GM12878 (cell line): ENCODE measurements around the gene CCDC85A. TPM values are rescaled to one million over a fixed set of nuclear protein-coding genes. Genes with fewer than 3 reads are reported as not detected.

Source experiments
- ATAC-seq: fragments of 200-7000 bp; cut with Tn5 transposase; 3 replicates; pipeline ENCODE4 v1.9.1; 2020; ENCODE audit warnings: mild to moderate bottlenecking, moderate library complexity
- BruUV-seq: library from RNA; stranded (reverse); fragments of 400-500 nt; replicated peaks from 2 replicates; lab custom pipeline; 2021; lab: Mats Ljungman, UMichigan
- CTCF ChIA-PET: fragments of 300-600 bp; sonication (Branson Sonifier 250); formaldehyde crosslinking; extraction: SDS; loops from one replicate; lab custom pipeline; 2021; ENCODE audit warnings: inconsistent platforms; lab: Yijun Ruan, JAX
- POLR2A ChIA-PET: fragments of 350-600 bp; formaldehyde crosslinking; extraction: SDS; loops from one replicate; lab custom pipeline; 2021; ENCODE audit warnings: inconsistent platforms; lab: Charles Lee
- RAD21 ChIA-PET: fragments of 300-600 bp; sonication (Branson Sonifier 250); formaldehyde crosslinking; loops from one replicate; lab custom pipeline; 2023; ENCODE audit warnings: antibody characterized with exemption; ENCODE audit not compliant: unreplicated experiment; lab: Charles Lee
- SMC1A ChIA-PET: fragments of 300-600 bp; sonication (Branson Sonifier 250); formaldehyde crosslinking; loops from one replicate; lab custom pipeline; 2023; ENCODE audit not compliant: unreplicated experiment, uncharacterized antibody; lab: Charles Lee
- DNase-seq: peaks from one replicate; pipeline ENCODE4 v3.0.0-alpha.2; 2011; ENCODE audit warnings: low read depth, low spot score
- FAIRE-seq: peaks from 3 replicates; lab custom pipeline; 2011; peaks lifted over from hg19 to GRCh38; lab: Jason Lieb, UNC
- H2AFZ ChIP-seq: 2 replicates; pipeline ENCODE4 v1.6.0; 2011; ENCODE audit warnings: low read depth, low read length, control low read depth; ENCODE audit not compliant: control insufficient read depth
- H3K27ac ChIP-seq: 2 replicates; pipeline ENCODE4 v1.5.1; 2011; ENCODE audit warnings: control low read depth; ENCODE audit not compliant: control insufficient read depth, insufficient read depth
- H3K27me3 ChIP-seq, 2 experiments: replicated peaks in 1 of 2; 2 replicates each; pipeline versions ENCODE4 v1.6.0 to v1.6.1; 2011; ENCODE audit warnings: low read length in 1 of 2; ENCODE audit not compliant: control insufficient read depth in 2 of 2, insufficient read depth in 2 of 2
- H3K36me3 ChIP-seq, 2 experiments: 2 replicates each; pipeline ENCODE4 v1.5.1; 2011; ENCODE audit warnings: low read length in 1 of 2; ENCODE audit not compliant: control insufficient read depth in 2 of 2, insufficient read depth in 2 of 2
- H3K4me1 ChIP-seq: 2 replicates; pipeline ENCODE4 v1.6.1; 2011; ENCODE audit warnings: mild to moderate bottlenecking, low read length, moderate library complexity, mixed read lengths; ENCODE audit not compliant: control insufficient read depth, insufficient read depth
- H3K4me2 ChIP-seq: 2 replicates; pipeline ENCODE4 v1.6.0; 2011; ENCODE audit warnings: control low read depth; ENCODE audit not compliant: control insufficient read depth, insufficient read depth
- H3K4me3 ChIP-seq: fragments of 200-600 bp; sonication (generic); 2 replicates; pipeline ENCODE4 v1.5.1; 2016
- H3K79me2 ChIP-seq: 2 replicates; pipeline ENCODE4 v1.6.0; 2011; ENCODE audit warnings: low read length; ENCODE audit not compliant: control insufficient read depth, insufficient read depth
- H3K9ac ChIP-seq: 2 replicates; pipeline ENCODE4 v1.8.0; 2011; ENCODE audit warnings: low read length, control low read depth, mixed read lengths; ENCODE audit not compliant: control insufficient read depth, insufficient read depth
- H3K9me3 ChIP-seq: replicated peaks from 3 replicates; pipeline ENCODE4 v1.5.1; 2011; ENCODE audit warnings: mild to moderate bottlenecking, low read length; ENCODE audit not compliant: control insufficient read depth, insufficient read depth
- H4K20me1 ChIP-seq: 2 replicates; pipeline ENCODE4 v1.6.0; 2011; ENCODE audit not compliant: control insufficient read depth, insufficient read depth
- BHLHE40 ChIP-seq, 2 experiments: fragments of 450-650 bp in 1 of 2; IDR thresholded peaks; 2 replicates each; pipeline ENCODE4 v1.6.1; 2011 to 2017; ENCODE audit warnings: low read depth in 2 of 2, borderline replicate concordance in 1 of 2, improper control_type of control experiment in 1 of 2, low read length in 1 of 2, mild to moderate bottlenecking in 1 of 2
- JUNB ChIP-seq: IDR thresholded peaks from 2 replicates; pipeline ENCODE4 v1.6.1; 2016; ENCODE audit warnings: antibody characterized with exemption, mild to moderate bottlenecking
- MYC ChIP-seq: IDR thresholded peaks from 2 replicates; pipeline ENCODE4 v1.6.1; 2011; ENCODE audit warnings: mild to moderate bottlenecking, low read length, moderate library complexity, inconsistent platforms; ENCODE audit not compliant: insufficient read depth, insufficient replicate concordance, insufficient read length, severe bottlenecking
- NFYB ChIP-seq: IDR thresholded peaks from 2 replicates; pipeline ENCODE4 v1.6.1; 2011; ENCODE audit warnings: low read depth, mild to moderate bottlenecking, low read length, improper control_type of control experiment, moderate library complexity; ENCODE audit not compliant: insufficient read depth
- PAX5 ChIP-seq: IDR thresholded peaks from 2 replicates; pipeline ENCODE4 v1.6.1; 2011; ENCODE audit warnings: low read depth, low read length, borderline replicate concordance
- POLR2A ChIP-seq: IDR thresholded peaks from 2 replicates; pipeline ENCODE4 v1.6.1; 2011; ENCODE audit warnings: low read depth, mild to moderate bottlenecking, low read length
- SRF ChIP-seq, 2 experiments: IDR thresholded peaks; 2 replicates each; pipeline ENCODE4 v1.6.1; 2011; ENCODE audit warnings: low read depth in 2 of 2, low read length in 2 of 2, mild to moderate bottlenecking in 1 of 2, moderate library complexity in 1 of 2
- SUZ12 ChIP-seq: fragments of 200-600 bp; sonication (generic); IDR thresholded peaks from one replicate; pipeline ENCODE4 v1.6.1; 2018; ENCODE audit warnings: antibody characterized with exemption, mild to moderate bottlenecking; ENCODE audit not compliant: unreplicated experiment
- ZBED1 ChIP-seq: IDR thresholded peaks from 2 replicates; pipeline ENCODE4 v1.6.1; 2016; ENCODE audit warnings: borderline replicate concordance
- ZNF622 ChIP-seq: fragments of 450-650 bp; IDR thresholded peaks from 2 replicates; pipeline ENCODE4 v1.6.1; 2017; ENCODE audit warnings: mild to moderate bottlenecking, inconsistent platforms
- WGBS: methylation state at CpG from one replicate; pipeline ENCODE4 v1.1.6; 2016; ENCODE audit warnings: low lambda C conversion rate; ENCODE audit not compliant: insufficient replicate concordance, insufficient coverage; ENCODE audit errors: missing lambda C conversion rate; 5-methylcytosine and 5-hydroxymethylcytosine counted together
- in situ Hi-C: fragments of 300-500 bp; cut with MboI; formaldehyde crosslinking; loops from 9 replicates; pipeline ENCODE4 v1.14.3; 2018; ENCODE audit warnings: mixed read lengths
- intact Hi-C: fragments of 100-400 bp; cut with micrococcal nuclease; formaldehyde crosslinking; loops from one replicate; pipeline ENCODE4 v1.14.2; 2022; ENCODE audit not compliant: unreplicated experiment
- polyA plus RNA-seq, 11 experiments: library from polyadenylated mRNA; depleted of rRNA in 4 of 11; unstranded in 6 of 11; stranded (reverse) in 5 of 11; fragments of >200 nt; fragmentation: Nextera tagmentation in 4 of 11; fragmentation: Illumina TruSeq in 1 of 11; extraction: Ambion mirVana in 4 of 11; extraction: Trizol in 1 of 11; gene quantifications; 1 replicate in 1 of 11; 2 replicates in 10 of 11; pipeline versions ENCODE4 v1.2.1 to v1.2.3, GENCODE V29; 2011 to 2016; ENCODE audit warnings: inconsistent platforms in 2 of 11, missing spikeins in 2 of 11, low read depth in 1 of 11
- total RNA-seq, 4 experiments: library from RNA; depleted of rRNA in 3 of 4; stranded (reverse); fragments of >200 nt in 3 of 4; fragmentation: Illumina TruSeq in 1 of 4; extraction: Trizol in 1 of 4; gene quantifications; 2 replicates each; pipeline versions ENCODE4 v1.2.1 to v1.2.3, GENCODE V29; 2013 to 2021
- TF ChIP-seq, protein P1 (sequence below): fragments of 450-650 bp; IDR thresholded peaks from 2 replicates; pipeline ENCODE4 v1.6.1; 2016; ENCODE audit warnings: mild to moderate bottlenecking
- TF ChIP-seq, protein P2 (sequence below): fragments of 450-650 bp; IDR thresholded peaks from 2 replicates; pipeline ENCODE4 v1.6.1; 2017; ENCODE audit warnings: antibody characterized with exemption, mild to moderate bottlenecking, moderate library complexity
- TF ChIP-seq, protein P3 (sequence below): fragments of 150-350 bp; IDR thresholded peaks from 2 replicates; pipeline ENCODE4 v1.6.1; 2016; ENCODE audit warnings: low read depth, low read length

The CCDC85A gene
- total and polyA plus RNA-seq, 10 of the 15 experiments (the other 5 are each of a cell fraction or from before 2014, with no cell fraction given), result 0.02 to 0.57 (median 0.04) TPM; not detected in 7

DNA sequence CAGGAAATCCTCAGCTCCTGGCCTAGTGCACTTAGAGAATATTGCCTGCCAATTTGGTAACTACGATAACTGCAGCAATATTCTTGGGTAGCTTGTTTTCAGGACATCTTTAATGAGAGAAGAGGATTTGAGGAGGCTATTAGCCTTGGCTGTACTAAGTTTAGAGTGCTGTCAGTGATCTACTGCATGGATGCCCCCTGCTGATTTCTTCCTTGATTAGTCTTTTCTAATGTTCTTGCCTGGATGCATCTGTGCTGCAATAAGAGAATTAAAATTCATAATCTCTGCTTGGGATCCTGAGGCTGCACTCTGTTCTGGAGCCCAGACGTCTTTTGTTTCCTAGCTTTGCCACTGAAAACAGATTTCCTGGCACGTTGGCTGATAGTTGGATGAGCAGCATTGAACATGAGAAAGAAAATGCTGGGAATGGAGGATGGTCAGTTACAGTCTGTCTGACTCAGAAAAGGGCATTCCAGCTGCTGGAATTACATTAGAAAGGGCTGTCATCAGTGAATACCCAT is 115.4 kb downstream of the CCDC85A start:
- ChIA-PET POLR2A (no interaction called here), CTCF (interaction anchor here (0.9 kb wide), 1 partner anchor 10 kb away, joined by 3 read pairs; no protein-coding TSS in a partner anchor), SMC1A (interaction anchor here (1.0 kb wide), 1 partner anchor 19 kb away, joined by 3 read pairs; no protein-coding TSS in a partner anchor), RAD21 (no interaction called here)
- no peak overlapping the region for H3K4me2 ChIP-seq
- no peak overlapping the region for H3K9ac ChIP-seq
- H3K4me3 ChIP-seq, result no peak overlapping the region
- no peaks in the 10 kb centered on the region for H3K4me1 ChIP-seq
- no TSS peak for BruUV-seq
- no peak overlapping the region for H3K27ac ChIP-seq
- intact Hi-C loops, result no loop called here
- no peaks in the 10 kb centered on the region for H4K20me1 ChIP-seq
- FAIRE-seq (no peak), ATAC-seq (no peak), DNase-seq (no peak)
- H3K9me3 ChIP-seq, result no peaks in the 10 kb centered on the region
- H3K79me2 ChIP-seq, result no peaks in the 10 kb centered on the region
- H3K27me3 ChIP-seq, result no peaks in the 10 kb centered on the region
- in situ Hi-C loops, result no loop called here
- WGBS, result 2% methylated on average over 3 of the region's 3 CpGs
- H3K36me3 ChIP-seq, result no peaks in the 10 kb centered on the region
- no peak overlapping the region for H2AFZ ChIP-seq
- no peak for TF ChIP-seq SRF (IDR thresholded peaks at IDR 0.05; ENCODE audit: low read depth in 2 of 2, low read length in 2 of 2)
- TF ChIP-seq MYC, result no peak
- TF ChIP-seq, protein P1, sequence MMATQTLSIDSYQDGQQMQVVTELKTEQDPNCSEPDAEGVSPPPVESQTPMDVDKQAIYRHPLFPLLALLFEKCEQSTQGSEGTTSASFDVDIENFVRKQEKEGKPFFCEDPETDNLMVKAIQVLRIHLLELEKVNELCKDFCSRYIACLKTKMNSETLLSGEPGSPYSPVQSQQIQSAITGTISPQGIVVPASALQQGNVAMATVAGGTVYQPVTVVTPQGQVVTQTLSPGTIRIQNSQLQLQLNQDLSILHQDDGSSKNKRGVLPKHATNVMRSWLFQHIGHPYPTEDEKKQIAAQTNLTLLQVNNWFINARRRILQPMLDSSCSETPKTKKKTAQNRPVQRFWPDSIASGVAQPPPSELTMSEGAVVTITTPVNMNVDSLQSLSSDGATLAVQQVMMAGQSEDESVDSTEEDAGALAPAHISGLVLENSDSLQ, result no peak
- TF ChIP-seq JUNB, result no peak
- TF ChIP-seq PAX5, result no peak
- no peak for TF ChIP-seq BHLHE40 (IDR thresholded peaks at IDR 0.05; ENCODE audit: borderline replicate concordance in 1 of 2, low read depth in 2 of 2, low read length in 1 of 2)
- no peak for TF ChIP-seq NFYB
- no peak for TF ChIP-seq ZNF622
- TF ChIP-seq POLR2A, result no peak
- no peak for TF ChIP-seq SUZ12
- TF ChIP-seq, protein P2, sequence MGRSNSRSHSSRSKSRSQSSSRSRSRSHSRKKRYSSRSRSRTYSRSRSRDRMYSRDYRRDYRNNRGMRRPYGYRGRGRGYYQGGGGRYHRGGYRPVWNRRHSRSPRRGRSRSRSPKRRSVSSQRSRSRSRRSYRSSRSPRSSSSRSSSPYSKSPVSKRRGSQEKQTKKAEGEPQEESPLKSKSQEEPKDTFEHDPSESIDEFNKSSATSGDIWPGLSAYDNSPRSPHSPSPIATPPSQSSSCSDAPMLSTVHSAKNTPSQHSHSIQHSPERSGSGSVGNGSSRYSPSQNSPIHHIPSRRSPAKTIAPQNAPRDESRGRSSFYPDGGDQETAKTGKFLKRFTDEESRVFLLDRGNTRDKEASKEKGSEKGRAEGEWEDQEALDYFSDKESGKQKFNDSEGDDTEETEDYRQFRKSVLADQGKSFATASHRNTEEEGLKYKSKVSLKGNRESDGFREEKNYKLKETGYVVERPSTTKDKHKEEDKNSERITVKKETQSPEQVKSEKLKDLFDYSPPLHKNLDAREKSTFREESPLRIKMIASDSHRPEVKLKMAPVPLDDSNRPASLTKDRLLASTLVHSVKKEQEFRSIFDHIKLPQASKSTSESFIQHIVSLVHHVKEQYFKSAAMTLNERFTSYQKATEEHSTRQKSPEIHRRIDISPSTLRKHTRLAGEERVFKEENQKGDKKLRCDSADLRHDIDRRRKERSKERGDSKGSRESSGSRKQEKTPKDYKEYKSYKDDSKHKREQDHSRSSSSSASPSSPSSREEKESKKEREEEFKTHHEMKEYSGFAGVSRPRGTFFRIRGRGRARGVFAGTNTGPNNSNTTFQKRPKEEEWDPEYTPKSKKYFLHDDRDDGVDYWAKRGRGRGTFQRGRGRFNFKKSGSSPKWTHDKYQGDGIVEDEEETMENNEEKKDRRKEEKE, result no peak
- TF ChIP-seq, protein P3, sequence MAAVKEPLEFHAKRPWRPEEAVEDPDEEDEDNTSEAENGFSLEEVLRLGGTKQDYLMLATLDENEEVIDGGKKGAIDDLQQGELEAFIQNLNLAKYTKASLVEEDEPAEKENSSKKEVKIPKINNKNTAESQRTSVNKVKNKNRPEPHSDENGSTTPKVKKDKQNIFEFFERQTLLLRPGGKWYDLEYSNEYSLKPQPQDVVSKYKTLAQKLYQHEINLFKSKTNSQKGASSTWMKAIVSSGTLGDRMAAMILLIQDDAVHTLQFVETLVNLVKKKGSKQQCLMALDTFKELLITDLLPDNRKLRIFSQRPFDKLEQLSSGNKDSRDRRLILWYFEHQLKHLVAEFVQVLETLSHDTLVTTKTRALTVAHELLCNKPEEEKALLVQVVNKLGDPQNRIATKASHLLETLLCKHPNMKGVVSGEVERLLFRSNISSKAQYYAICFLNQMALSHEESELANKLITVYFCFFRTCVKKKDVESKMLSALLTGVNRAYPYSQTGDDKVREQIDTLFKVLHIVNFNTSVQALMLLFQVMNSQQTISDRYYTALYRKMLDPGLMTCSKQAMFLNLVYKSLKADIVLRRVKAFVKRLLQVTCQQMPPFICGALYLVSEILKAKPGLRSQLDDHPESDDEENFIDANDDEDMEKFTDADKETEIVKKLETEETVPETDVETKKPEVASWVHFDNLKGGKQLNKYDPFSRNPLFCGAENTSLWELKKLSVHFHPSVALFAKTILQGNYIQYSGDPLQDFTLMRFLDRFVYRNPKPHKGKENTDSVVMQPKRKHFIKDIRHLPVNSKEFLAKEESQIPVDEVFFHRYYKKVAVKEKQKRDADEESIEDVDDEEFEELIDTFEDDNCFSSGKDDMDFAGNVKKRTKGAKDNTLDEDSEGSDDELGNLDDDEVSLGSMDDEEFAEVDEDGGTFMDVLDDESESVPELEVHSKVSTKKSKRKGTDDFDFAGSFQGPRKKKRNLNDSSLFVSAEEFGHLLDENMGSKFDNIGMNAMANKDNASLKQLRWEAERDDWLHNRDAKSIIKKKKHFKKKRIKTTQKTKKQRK, result no peak
- TF ChIP-seq ZBED1, result no peak
